A204.1 (cell line): ENCODE data around the gene NOC4L.
"Not testable (repeated sequence)": the region's sequence is repeated elsewhere in the genome, so short reads cannot be mapped to it uniquely, and the experiment has no call there.

Experiments
- FAIRE-seq: peaks from 2 replicates; lab custom pipeline; 2012; peaks lifted over from hg19 to GRCh38; lab: Jason Lieb, UNC

NOC4L gene

DNA sequence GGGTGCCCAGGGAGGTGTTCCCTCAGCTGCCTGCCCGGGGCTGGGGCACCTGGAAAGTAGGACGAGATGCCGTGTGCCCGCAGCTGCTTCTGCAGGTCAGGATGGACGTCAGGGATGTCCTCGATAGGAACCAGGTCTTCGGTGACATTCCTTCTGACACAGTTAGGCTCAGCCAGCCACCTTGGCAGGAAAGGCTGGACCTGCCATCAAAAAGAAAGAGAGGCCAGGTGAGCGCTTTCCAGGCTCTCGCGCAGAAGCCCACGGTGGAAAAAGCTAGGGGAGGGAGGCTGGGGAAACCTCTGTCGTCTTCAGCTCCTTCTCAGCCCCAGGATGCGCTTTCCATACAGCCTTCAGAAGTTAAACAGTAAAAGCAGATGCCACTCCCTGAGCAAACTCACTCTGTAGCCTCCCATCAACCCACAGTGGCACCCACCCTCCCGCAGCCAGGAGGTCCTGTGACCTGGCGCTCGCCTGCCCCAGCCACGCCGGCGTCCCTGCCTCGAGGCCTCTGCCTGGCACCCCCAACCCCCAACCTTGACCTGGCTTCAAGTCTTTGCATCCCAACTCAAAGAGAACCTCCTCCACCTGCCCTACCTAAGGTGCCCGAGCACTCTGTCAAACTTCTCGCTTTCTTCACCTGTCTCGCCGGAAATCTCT, 1.4 kb upstream of the NOC4L start:
- no peak for FAIRE-seq

- no peak for FAIRE-seq
Measured at GRCh38 chr12:132143336-132144071, 753 bp upstream of the NOC4L start.

GRCh38 chr12:132144810-132145168, 532 bp downstream of the NOC4L start:
- no peak for FAIRE-seq

GRCh38 chr12:132145334-132145733, 1.1 kb downstream of the NOC4L start:
- no peak for FAIRE-seq

DNA sequence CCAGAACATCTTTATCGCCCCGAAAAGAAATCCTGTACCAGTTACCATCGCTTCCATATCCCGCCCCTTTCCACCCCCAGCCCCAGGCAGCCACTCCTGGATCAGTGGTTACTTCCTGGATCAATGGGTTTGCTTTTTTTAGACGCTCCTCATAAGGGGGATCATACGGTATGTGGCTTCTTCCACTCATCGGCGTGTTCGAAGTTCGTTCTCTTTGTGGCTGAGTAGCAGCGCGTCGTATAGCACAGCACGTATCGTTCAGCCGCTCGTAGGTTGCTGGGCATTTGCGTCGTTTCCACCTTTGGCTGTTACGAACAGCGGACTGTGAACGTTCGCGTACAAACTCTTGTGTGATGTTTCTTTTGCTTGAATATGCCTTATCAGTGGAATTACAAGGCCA, 1.8 kb downstream of the NOC4L start:
- FAIRE-seq = no peak

GRCh38 chr12:132146772-132147422, 2.6 kb downstream of the NOC4L start:
- no peak for FAIRE-seq

GRCh38 chr12:132147423-132148367, 3.4 kb downstream of the NOC4L start:
- FAIRE-seq = no peak

GRCh38 chr12:132148368-132149045, 4.2 kb downstream of the NOC4L start:
- no peak for FAIRE-seq

- not testable (repeated sequence) for FAIRE-seq
Measured at GRCh38 chr12:132149526-132149925, 5.3 kb downstream of the NOC4L start.

DNA sequence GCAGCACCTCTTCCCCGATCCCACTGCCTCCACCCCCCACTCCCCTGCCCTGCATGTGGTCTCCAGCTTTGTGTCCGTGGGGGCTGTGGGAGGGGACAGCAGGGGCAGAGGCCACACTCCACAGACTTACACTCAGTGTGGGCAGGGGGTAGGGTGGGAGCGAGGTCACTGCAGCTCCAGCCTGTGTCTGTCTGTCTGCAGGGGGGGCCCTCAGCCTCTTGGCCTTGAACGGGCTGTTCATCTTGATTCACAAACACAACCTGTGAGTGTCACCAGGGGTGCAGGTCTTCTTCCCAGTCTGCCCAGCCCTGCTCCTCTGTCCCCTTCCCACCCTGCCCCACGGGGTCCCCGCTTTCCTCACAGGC, 6.5 kb downstream of the NOC4L start:
- no peak for FAIRE-seq

GRCh38 chr12:132151145-132151765, 7.0 kb downstream of the NOC4L start:
- FAIRE-seq = no peak

DNA sequence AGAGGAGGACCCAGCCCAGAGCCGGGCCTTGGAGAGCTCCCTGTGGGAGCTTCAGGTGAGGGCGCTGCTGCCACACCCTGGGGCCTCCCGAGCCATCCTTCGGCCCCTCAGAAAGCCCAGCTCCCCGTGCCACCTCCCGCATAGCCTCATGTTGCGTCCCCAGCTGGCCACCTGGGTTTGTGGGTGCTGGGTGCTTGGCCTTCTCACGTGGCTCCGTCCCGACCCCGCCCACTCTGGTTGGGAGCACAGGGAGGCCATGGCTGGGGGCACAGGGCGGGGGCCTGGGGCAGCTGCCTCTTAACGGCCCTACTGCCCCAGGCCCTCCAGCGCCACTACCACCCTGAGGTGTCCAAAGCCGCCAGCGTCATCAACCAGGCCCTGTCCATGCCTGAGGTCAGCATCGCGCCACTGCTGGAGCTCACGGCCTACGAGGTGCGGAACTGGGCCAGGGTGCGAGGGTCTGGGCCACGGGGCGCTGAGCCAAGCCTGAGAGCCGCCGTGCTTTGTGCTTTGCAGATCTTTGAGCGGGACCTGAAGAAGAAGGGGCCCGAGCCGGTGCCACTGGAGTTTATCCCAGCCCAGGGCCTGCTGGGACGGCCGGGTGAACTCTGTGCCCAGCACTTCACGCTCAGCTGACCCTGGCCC, 7.6 kb downstream of the NOC4L start:
- FAIRE-seq = no peak

- FAIRE-seq = no peak
Measured at GRCh38 chr12:132152411-132152821, 8.2 kb downstream of the NOC4L start.

GRCh38 chr12:132152953-132153352, 8.7 kb downstream of the NOC4L start:
- no peak for FAIRE-seq

DNA sequence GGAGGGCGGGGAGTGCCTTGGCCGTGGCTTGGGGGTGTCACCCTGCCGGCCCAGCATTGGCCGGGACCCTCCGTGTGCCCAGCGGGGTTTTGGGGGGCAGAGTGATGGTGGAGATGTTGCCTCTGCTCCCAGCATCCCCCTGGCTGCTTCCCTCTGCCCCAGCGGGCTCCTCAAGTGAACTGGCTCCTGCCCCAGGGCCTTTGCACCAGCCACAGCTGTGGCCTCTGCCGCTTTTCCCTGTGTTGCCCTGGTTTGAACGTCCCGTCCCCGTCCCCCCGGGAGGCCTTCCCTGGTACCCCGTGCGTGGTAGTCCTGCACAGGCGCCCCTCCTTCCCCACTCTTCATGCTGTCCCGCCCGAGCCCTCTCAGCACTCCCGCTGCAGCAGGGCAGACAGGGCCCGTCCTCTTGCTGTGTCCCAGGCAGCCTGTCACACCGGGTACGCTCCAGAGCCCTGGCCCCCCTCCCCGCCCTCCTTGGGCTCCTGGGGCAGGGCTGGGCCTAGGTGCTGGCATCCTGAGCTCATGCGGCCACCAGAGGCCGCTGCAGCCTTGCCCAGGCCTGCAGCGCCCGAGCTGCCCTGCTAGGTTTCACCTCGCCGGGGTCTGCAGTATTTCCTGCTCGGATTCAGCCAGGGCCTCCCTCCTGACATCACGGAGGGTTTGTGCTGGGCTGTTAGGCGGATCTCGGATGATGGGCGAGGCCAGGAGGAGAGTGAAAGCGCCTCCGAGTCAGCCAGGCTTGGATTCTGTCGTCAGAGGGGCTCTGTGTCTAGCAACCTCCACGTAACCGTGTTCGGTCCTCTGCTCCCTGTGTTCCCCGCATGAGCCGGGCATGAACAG, 9.5 kb downstream of the NOC4L start:
- no peak for FAIRE-seq

DNA sequence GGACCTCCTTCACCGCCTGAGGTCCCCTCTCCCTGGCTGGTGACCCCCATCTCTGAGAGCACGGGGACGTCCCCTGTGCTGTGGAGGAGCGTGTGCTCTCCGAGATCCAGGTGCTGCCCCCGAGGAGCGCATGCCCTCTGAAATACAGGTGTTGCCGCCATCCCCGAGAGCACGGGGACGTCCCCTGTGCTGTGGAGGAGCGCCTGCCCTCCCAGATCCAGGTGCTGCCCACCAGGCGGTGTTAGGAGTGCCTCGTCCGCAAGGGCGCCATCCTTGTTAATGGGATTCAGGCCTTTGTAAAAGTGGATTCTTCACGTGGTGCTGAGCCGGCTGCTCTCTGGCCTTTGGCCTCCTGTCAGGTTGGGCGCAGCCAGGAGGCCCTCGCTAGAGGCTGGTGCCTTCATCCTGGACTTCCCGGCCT, 10.1 kb downstream of the NOC4L start:
- FAIRE-seq = no peak

DNA sequence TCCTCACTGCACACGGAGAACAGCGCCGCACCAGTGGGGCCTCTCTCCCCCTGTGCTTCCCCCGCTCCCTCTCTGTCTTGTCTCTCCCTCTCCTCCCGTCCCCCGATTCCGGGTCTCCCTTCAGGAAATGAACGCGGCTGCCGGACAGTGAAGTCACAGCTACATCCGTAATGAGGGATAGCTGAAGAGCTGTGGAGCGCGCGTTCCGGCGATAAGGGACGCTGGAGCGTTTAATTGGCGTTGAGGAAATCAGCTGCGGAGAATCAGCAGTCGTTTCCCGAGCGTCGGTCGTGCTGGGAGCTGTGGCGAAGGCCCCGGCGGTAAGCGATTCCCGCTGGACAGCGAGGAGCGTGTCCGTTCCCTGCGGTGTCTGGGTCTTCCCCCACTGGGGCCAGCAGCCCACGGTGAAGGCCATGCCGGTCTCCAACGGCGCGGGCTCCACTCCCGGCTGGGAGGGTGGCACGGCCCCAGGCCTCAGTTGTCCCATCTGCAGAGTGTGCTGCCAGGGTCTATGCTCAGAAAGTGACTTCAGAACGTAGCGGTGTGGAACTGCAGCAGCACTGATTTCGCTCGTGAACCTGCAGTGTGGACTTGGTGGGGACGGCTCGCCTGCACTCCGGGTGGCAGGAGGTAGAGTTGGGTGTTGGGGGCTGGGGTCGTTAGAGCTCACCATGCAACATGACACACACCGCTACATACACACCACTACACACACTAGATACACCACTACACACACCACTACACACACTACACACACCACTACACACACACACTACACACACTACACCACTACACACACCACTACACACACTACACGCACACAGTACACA, 10.9 kb downstream of the NOC4L start:
- FAIRE-seq = no peak

DNA sequence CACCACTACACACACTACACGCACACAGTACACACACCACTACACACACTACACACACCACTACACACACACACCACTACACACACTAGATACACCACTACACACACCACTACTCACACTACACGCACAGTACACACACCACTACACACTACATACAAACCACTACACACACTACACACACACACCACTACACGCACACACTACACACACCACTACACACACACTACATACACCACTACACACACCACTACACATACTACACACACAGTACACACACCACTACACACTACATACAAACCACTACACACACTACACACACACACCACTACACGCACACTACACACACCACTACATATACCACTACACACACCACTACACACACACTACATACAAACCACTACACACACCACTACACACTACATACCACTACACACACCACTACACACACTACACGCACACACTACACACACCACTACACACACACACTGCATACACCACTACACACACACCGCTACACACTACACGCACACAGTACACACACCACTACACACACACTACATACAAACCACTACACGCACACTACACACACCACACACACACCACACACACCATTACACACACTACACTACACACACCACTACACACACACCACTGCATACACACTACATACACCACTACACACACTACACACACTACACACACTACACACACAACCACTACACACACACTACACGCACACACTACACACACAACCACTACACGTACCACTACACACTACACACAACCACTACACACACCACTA, 11.7 kb downstream of the NOC4L start:
- no peak for FAIRE-seq
